Breast epithelium (tissue), 3 donors: Measurements from ENCODE around the gene GANC.

Experiments
- CTCF ChIP-seq, 3 donors: fragments of 450-650 bp; IDR thresholded peaks; one replicate each; pipeline ENCODE4 v1.5.1; 2016 to 2017; ENCODE audit warnings: antibody characterized with exemption in 3 of 3, mild to moderate bottlenecking in 3 of 3, moderate library complexity in 3 of 3
- POLR2A ChIP-seq: fragments of 450-650 bp; IDR thresholded peaks from one replicate; pipeline ENCODE4 v1.6.1; 2016; ENCODE audit warnings: antibody characterized with exemption, mild to moderate bottlenecking, moderate library complexity

GRCh38 chr15:42374810-42375209 lies 101.8 kb downstream of the GANC start:
- TF ChIP-seq POLR2A (no peak), CTCF (IDR thresholded peaks at IDR 0.05) (no peak)
